GM12891 (cell line): Measurements from ENCODE around the gene KCNA3.

Source experiments
- POLR2A ChIP-seq: IDR thresholded peaks from 2 replicates; pipeline ENCODE4 v1.6.1; 2011; ENCODE audit warnings: low read depth, low read length, control low read depth
- POLR2AphosphoS5 ChIP-seq: IDR thresholded peaks from 2 replicates; pipeline ENCODE4 v1.6.1; 2011; ENCODE audit warnings: low read depth, low read length, control low read depth
- SPI1 ChIP-seq: IDR thresholded peaks from 2 replicates; pipeline ENCODE4 v1.6.1; 2011; ENCODE audit warnings: low read depth, low read length, control low read depth

DNA sequence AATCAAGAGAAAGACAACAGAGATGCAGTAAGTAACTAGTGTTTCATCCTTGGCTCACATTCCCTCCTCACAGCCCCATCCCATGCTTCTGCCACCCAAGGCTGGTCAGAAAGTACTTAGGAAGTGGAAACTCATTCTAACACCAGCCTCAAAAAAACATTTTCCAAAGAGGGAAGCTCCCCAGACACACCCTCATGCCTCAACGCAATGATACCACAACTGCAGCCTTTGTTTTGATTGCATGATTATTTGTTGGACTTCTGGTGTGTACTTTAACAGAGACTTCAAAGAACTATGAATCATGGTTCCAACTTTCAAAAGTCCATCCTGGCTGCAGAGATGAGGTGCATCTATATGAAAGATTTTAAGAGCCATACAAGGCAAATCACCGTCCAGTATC is 45.2 kb upstream of the KCNA3 start:
- TF ChIP-seq POLR2A (no peak), SPI1 (no peak), POLR2AphosphoS5 (no peak)
